ENCODE results near the gene LIFR. TPM values are rescaled to one million over a fixed set of nuclear protein-coding genes. Genes with fewer than 3 reads are reported as not detected.

LIFR gene
- polyA plus RNA-seq, 4 donors: 53.7 to 81.1 (median 75.8) TPM

GRCh38 chr5:38551030-38552017, 5.1 kb downstream of the LIFR start:
- no peak for DNase-seq (ENCODE audit: low read depth in 4 of 4, low spot score in 3 of 4)

- DNase-seq (ENCODE audit: low read depth in 4 of 4, low spot score in 3 of 4): no peak
These were observed 8.2 kb downstream of the LIFR start for GRCh38 chr5:38548064-38548759.

GRCh38 chr5:38547257-38547656, 9.2 kb downstream of the LIFR start:
- no peak for DNase-seq (ENCODE audit: low read depth in 4 of 4, low spot score in 3 of 4)

GRCh38 chr5:38546691-38547146, 9.7 kb downstream of the LIFR start:
- DNase-seq (ENCODE audit: low read depth in 4 of 4, low spot score in 3 of 4): no peak

- DNase-seq (ENCODE audit: low read depth in 4 of 4, low spot score in 3 of 4): no peak
These were observed 12.6 kb downstream of the LIFR start for GRCh38 chr5:38543886-38544285.

- no peak for DNase-seq (ENCODE audit: low read depth in 4 of 4, low spot score in 3 of 4)
These were observed 13.4 kb downstream of the LIFR start for GRCh38 chr5:38543074-38543473.

GRCh38 chr5:38541174-38541725, 15.2 kb downstream of the LIFR start:
- DNase-seq (ENCODE audit: low read depth in 4 of 4, low spot score in 3 of 4): no peak

GRCh38 chr5:38540314-38540713, 16.1 kb downstream of the LIFR start:
- no peak for DNase-seq (ENCODE audit: low read depth in 4 of 4, low spot score in 3 of 4)

- no peak for DNase-seq (ENCODE audit: low read depth in 4 of 4, low spot score in 3 of 4)
These were observed 18.3 kb downstream of the LIFR start for GRCh38 chr5:38538161-38538560.

GRCh38 chr5:38537505-38537904, 18.9 kb downstream of the LIFR start:
- DNase-seq (ENCODE audit: low read depth in 4 of 4, low spot score in 3 of 4): no peak

- no peak for DNase-seq (ENCODE audit: low read depth in 4 of 4, low spot score in 3 of 4)
These were observed 19.5 kb downstream of the LIFR start for GRCh38 chr5:38536968-38537367.

- DNase-seq (ENCODE audit: low read depth in 4 of 4, low spot score in 3 of 4): no peak
These were observed 20.6 kb downstream of the LIFR start for GRCh38 chr5:38535845-38536244.

GRCh38 chr5:38535248-38535750, 21.1 kb downstream of the LIFR start:
- no peak for DNase-seq (ENCODE audit: low read depth in 4 of 4, low spot score in 3 of 4)

GRCh38 chr5:38534156-38534453, 22.3 kb downstream of the LIFR start:
- DNase-seq (ENCODE audit: low read depth in 4 of 4, low spot score in 3 of 4): no peak

GRCh38 chr5:38533286-38534155, 22.9 kb downstream of the LIFR start:
- DNase-seq (ENCODE audit: low read depth in 4 of 4, low spot score in 3 of 4): no peak

- DNase-seq (ENCODE audit: low read depth in 4 of 4, low spot score in 3 of 4): no peak
These were observed 24.2 kb downstream of the LIFR start for GRCh38 chr5:38532165-38532669.

- DNase-seq (ENCODE audit: low read depth in 4 of 4, low spot score in 3 of 4): no peak
These were observed 24.9 kb downstream of the LIFR start for GRCh38 chr5:38531518-38531917.

GRCh38 chr5:38529955-38530646, 26.3 kb downstream of the LIFR start:
- no peak for DNase-seq (ENCODE audit: low read depth in 4 of 4, low spot score in 3 of 4)

GRCh38 chr5:38528162-38528703, 28.2 kb downstream of the LIFR start:
- DNase-seq (ENCODE audit: low read depth in 4 of 4, low spot score in 3 of 4): no peak

Data from left renal pelvis (tissue), 4 donors.